Stimulated activated CD8-positive, alpha-beta memory T cell treated with anti-CD3 and anti-CD28 coated beads, Interleukin-7, amount 100 ng/mL, for 48 hours (primary cell): ENCODE results near the gene OGFOD1.
A peak's percentile ranks its signal among the peaks of the same experiment; 100 is the strongest.

ENCODE experiments used
- DNase-seq, 2 donors: peaks; one replicate each; pipeline ENCODE4 v3.0.0-alpha.2; 2020; ENCODE audit warnings: low read depth in 1 of 2; ENCODE audit errors: extremely low read depth in 1 of 2

Gene OGFOD1

GRCh38 chr16:56450986-56451752 lies at the start of gene OGFOD1, which contains the start of gene NUDT21:
OGFOD1 (plus strand) TSS chr16:56451554; CDS start chr16:56451613, 59 bp downstream.
NUDT21 (minus strand) TSS chr16:56451332; CDS start chr16:56451202, 130 bp downstream.
- DNase-seq, result peak; percentile 77 to 94

GRCh38 chr16:56405977-56406672 lies 45.2 kb upstream of the OGFOD1 start:
- DNase-seq, result no peak

GRCh38 chr16:56408379-56409098 lies 42.8 kb upstream of the OGFOD1 start:
- DNase-seq, result no peak

- no peak for DNase-seq
These were observed 42.2 kb upstream of the OGFOD1 start for GRCh38 chr16:56409195-56409594.

- DNase-seq, result no peak
These were observed 40.2 kb upstream of the OGFOD1 start for GRCh38 chr16:56411123-56411522.

GRCh38 chr16:56411624-56412023 lies 39.7 kb upstream of the OGFOD1 start:
- no peak for DNase-seq

- no peak for DNase-seq
These were observed 38.0 kb upstream of the OGFOD1 start for GRCh38 chr16:56413381-56413780.

GRCh38 chr16:56414366-56414765 lies 37.0 kb upstream of the OGFOD1 start:
- DNase-seq, result no peak

- DNase-seq, result no peak
These were observed 35.5 kb upstream of the OGFOD1 start for GRCh38 chr16:56415875-56416274.

- DNase-seq, result no peak
These were observed 34.2 kb upstream of the OGFOD1 start for GRCh38 chr16:56417138-56417537.

GRCh38 chr16:56419740-56420548 lies 31.4 kb upstream of the OGFOD1 start:
- no peak for DNase-seq

- no peak for DNase-seq
These were observed 30.7 kb upstream of the OGFOD1 start for GRCh38 chr16:56420613-56421012.

- no peak for DNase-seq
These were observed 30.0 kb upstream of the OGFOD1 start for GRCh38 chr16:56421313-56421712.

GRCh38 chr16:56421976-56422669 lies 29.2 kb upstream of the OGFOD1 start:
- DNase-seq, result no peak

- DNase-seq, result no peak
These were observed 28.4 kb upstream of the OGFOD1 start for GRCh38 chr16:56422896-56423441.

- no peak for DNase-seq
These were observed 27.6 kb upstream of the OGFOD1 start for GRCh38 chr16:56423584-56424403.

GRCh38 chr16:56424404-56424764 lies 27.0 kb upstream of the OGFOD1 start:
- DNase-seq, result no peak

GRCh38 chr16:56424791-56425438 lies 26.4 kb upstream of the OGFOD1 start:
- DNase-seq, result peak in 1 of 2 donors; percentile 5
